Measurements from ENCODE around the gene ERH.

ERH gene

DNA sequence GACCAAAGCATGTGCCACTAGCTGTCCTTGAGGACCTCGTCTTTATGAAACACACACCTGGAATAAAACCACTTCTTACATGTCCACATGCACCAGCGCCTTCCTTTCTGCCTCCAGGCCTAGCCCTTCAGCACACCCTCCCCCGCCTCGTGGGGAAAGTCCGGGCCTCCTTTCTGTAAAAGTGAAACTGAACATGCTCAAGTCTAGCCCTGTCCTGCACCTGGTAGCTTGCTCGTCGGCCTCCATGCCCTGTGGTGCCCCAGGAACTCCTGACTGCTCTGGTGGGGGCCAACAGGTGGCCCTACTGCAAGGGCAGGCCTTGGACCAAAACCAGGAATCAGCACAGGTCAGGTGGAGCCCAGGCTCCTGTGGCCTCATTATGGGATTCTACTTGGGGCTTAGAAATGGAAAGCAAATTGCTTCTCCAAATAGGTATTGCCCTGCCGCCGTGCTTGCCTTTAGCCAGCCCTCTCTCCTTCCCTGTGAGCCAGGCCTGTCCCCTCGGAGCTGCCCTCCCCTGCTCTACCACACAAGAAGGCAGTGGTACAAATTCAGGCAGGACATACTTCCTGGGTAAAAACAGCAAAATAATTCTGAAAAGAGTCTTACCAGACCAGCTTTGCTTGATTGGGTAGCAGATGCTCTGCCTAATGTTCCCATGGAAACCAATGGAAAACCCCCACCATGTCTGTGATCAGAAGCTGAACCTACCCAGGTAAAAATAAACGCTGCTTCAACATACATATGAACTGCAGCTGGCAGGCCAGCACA, 43.5 kb downstream of the ERH start:
- Mint-ChIP-seq H3K4me3 (peak overlapping the region; percentile 70 to 78), H3K27me3 (peaks cover 17% of the 10 kb centered on the region), H3K4me1 (peaks cover 48% of the 10 kb centered on the region), H3K9me3 (no peaks in the 10 kb centered on the region), H3K27ac (peak overlapping the region; percentile 89 to 94)
- peak; percentile 66 to 72 for DNase-seq
- peak; percentile 79 for ATAC-seq

DNA sequence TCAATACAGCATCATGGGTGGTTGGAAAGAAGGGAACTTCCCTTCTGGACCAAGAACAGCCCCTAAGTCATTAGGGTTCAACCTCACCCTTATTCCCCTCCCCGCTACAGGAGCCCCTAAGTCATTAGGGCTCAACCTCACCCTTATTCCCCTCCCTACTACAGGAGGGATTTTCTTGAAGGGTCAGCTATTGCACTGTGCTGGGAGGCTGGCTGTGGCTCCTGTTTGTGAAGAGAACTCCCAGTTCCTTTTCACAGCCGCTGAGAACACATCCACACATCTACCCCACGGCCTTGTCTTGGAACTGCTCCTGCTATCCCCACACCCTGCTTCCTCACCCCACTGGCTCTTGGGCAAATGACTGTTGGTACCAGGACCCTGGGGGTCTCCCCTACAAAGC, 44.9 kb downstream of the ERH start:
- no peak for DNase-seq
- Mint-ChIP-seq H3K27ac (no peak overlapping the region), H3K4me3 (no peak overlapping the region), H3K27me3 (peaks cover 23% of the 10 kb centered on the region), H3K4me1 (peaks cover 36% of the 10 kb centered on the region), H3K9me3 (no peaks in the 10 kb centered on the region)
- no peak for ATAC-seq

DNA sequence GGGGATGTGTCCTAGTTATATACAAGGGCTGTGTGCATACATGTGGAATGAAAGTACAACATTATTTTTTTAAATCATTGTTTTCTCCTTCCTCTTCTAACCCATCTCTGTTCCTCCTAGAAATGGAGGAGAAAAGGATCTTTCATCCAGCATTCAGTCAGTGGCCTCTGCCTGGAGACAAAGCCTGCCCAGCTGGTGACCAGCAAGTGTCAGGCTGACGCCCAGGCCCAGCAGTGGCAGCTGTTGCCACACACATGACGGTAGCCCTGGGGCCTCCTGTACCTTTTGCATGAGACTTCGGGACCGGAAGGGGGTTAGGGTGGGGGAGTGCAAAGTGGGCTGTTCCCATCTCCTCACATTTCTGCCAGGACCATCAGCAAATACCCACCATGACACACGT, 46.2 kb downstream of the ERH start:
- no peak for ATAC-seq
- Mint-ChIP-seq H3K9me3 (no peaks in the 10 kb centered on the region), H3K27ac (peak overlapping the region in 1 of 2 donors; percentile 49), H3K4me1 (peaks cover 26% of the 10 kb centered on the region), H3K4me3 (no peak overlapping the region), H3K27me3 (peaks cover 27% of the 10 kb centered on the region)
- no peak for DNase-seq

DNA sequence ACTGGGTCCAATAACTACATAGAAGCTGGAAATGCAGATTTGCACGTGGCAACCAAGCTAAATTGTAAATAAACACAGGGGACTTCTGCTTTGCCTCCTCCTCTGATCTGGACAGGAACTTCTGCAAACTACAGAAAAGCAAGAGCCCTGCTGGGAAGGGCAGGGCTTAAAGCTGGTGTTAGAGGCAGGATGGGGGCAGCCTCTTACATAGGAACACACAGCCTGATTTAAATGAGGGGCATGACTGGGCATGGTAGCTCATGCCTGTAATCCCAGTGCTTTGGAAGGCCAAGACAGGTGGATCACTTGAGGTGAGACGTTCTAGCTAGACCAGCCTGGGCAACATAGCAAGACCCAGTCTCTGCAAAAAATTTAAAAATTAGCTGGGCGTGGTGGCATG, 46.7 kb downstream of the ERH start:
- Mint-ChIP-seq H3K9me3 (no peaks in the 10 kb centered on the region), H3K4me3 (no peak overlapping the region), H3K27me3 (peaks cover 28% of the 10 kb centered on the region), H3K4me1 (peaks cover 26% of the 10 kb centered on the region), H3K27ac (peak overlapping the region in 1 of 2 donors; percentile 49)
- ATAC-seq (no peak), DNase-seq (no peak)

DNA sequence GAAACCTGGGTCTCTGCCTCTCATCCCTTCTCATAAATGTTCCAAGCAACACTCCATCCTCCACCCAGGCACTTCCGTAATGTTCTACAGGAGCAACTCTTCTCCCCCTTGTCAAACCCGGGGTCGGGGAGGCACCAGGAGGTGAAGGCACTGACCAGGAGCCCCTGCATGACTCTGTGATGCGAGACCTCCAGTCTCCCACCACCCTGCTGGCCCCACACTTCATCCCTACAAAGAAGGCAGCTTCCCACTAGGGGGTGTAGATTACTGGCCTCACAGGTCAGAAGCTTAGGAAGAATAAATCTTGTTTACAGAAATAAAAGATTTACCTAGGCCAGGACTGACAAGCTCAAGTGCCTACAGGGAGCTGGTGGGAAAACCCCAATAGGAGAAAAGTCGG, 47.2 kb downstream of the ERH start:
- ATAC-seq: no peak
- no peak overlapping the region for H3K4me3 Mint-ChIP-seq
- H3K4me1 Mint-ChIP-seq: peaks cover 26% of the 10 kb centered on the region
- peaks cover 28% of the 10 kb centered on the region for H3K27me3 Mint-ChIP-seq
- H3K9me3 Mint-ChIP-seq: no peaks in the 10 kb centered on the region
- no peak for DNase-seq
- no peak overlapping the region for H3K27ac Mint-ChIP-seq

DNA sequence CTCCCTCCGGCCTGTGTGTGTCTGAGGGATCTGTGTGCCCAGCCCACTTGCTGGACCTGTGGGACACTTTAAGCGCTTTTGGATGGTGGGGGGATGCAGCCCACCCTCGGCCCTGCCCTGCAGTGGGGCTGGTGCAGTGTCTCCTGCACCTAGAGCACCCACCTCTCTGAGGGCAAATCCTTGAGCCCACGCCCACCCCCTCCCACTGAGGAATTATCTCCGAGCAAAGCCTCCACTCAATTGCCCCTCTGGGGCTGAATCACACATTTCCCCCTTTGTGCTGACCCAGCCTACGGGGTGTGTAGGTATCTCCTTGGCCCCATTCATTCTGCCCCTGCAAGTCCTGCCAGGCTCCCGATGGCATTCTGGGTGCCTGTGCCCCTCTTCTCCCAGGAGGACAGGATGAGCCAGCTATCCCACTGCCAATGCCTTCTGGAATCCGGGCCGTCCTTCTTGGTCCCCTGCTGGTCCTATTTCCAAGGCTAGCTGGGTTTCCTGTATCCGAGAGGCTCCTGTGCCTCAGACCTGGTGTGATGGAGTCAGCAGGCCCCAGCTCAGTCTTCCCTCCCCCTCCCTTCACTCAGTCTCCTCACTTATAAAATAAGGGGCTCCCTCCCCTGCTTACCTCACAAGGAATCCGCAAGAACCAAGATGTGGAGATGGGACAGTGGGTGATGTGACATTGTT, 48.9 kb downstream of the ERH start:
- ATAC-seq (no peak), DNase-seq (no peak)
- H3K4me3 Mint-ChIP-seq: no peak overlapping the region
- no peaks in the 10 kb centered on the region for H3K9me3 Mint-ChIP-seq
- H3K27ac Mint-ChIP-seq: peak overlapping the region; percentile 41 to 57
- H3K27me3 Mint-ChIP-seq: peaks cover 34% of the 10 kb centered on the region
- H3K4me1 Mint-ChIP-seq: peaks cover 12% of the 10 kb centered on the region

DNA sequence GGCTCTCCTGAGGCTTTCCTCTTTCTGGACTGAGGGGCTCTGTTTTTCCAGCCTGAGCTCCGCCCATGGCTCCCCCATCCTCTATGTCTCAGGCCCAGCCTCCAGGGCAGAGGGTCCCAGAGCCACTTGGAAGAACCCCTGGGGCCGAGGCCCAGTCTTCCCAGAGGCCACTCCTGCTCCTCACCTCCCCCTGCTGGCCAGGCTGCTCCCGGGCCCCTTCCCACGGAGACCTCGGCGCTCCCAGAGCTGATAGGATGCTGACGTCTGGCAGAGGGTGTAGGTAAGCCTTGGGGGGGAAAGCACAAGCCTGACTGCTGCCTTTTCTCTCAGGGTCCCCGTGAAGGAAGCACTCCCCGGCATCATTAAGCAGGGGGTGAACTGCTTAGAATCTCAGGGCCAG, 51.4 kb downstream of the ERH start:
- no peak for ATAC-seq
- DNase-seq: no peak
- H3K9me3 Mint-ChIP-seq: no peaks in the 10 kb centered on the region
- H3K27ac Mint-ChIP-seq: no peak overlapping the region
- H3K4me3 Mint-ChIP-seq: no peak overlapping the region
- H3K27me3 Mint-ChIP-seq: peaks cover 44% of the 10 kb centered on the region
- no peaks in the 10 kb centered on the region for H3K4me1 Mint-ChIP-seq

DNA sequence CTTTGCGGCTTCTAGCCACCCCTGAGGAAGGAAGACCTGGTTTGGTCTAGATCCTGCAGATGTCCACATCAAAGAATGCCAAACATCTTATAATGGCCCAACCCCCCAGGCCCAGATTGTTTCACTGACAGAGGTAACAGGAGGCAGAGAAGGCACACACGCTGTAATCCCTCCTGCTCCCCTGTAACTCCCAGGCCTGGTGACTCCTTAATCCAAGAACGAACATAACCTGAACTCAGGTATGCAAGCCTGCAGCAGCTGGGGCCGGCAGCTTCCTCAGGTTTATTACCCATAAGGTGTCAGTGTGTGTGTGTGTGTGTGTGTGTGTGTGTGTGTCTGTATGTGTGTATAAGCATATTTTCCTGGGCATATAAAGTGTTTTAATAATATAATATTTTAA, 52.7 kb downstream of the ERH start:
- H3K4me3 Mint-ChIP-seq: no peak overlapping the region
- no peak for ATAC-seq
- H3K9me3 Mint-ChIP-seq: no peaks in the 10 kb centered on the region
- no peak overlapping the region for H3K27ac Mint-ChIP-seq
- H3K4me1 Mint-ChIP-seq: no peaks in the 10 kb centered on the region
- DNase-seq: no peak
- H3K27me3 Mint-ChIP-seq: peaks cover 47% of the 10 kb centered on the region

DNA sequence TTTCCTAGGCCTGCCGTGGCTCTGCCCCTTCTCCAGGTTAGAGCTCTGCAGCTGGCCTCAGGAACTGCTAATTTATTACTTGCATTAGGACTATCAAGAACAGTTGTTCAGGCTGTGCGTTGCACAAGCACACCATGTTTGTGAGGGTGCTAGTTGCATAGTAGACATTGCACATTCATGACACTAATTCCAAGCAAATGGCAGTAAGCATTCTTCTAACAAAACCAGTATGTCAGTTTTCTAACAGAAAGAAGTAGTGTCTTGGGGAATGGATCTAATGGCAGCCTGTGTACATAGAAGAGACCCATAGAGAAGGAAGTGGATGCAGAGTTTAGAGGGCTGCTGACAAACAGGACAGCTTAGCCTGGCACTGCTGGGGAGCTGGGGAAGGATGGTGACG, 53.9 kb downstream of the ERH start:
- Mint-ChIP-seq H3K27me3 (peaks cover 41% of the 10 kb centered on the region), H3K4me1 (no peaks in the 10 kb centered on the region), H3K27ac (no peak overlapping the region), H3K9me3 (no peaks in the 10 kb centered on the region), H3K4me3 (no peak overlapping the region)
- DNase-seq: no peak
- ATAC-seq: no peak

DNA sequence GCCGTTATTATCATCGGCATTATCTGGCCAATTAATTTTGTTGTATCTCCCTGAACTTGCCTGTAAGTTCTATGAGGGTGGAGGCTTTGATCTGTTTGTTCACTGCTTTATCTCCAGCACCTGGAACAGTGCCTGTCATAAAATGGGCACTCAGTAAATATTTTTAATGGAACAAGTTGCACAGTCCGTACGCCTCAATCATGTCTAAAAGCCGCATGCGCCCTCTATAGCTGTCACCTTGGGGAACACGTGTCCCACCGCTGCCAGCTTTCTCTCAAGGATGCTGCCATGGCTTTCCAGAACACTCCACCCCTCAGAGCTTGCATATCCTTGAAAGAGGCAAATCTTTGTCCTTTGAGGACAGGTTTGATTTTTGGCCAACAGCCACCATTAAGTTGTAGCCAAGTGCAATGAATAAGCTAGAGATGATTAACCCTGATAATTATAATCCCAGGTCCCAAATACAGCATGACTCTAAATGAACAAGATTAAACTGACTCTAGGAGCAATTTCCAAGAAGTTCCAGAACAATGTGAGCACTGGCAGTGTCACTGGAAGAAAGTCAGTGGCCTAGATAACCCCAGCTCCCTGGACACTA, 55.1 kb downstream of the ERH start:
- Mint-ChIP-seq H3K4me1 (no peaks in the 10 kb centered on the region), H3K27me3 (peaks cover 38% of the 10 kb centered on the region), H3K4me3 (no peak overlapping the region), H3K9me3 (no peaks in the 10 kb centered on the region), H3K27ac (no peak overlapping the region)
- DNase-seq (no peak), ATAC-seq (no peak)

DNA sequence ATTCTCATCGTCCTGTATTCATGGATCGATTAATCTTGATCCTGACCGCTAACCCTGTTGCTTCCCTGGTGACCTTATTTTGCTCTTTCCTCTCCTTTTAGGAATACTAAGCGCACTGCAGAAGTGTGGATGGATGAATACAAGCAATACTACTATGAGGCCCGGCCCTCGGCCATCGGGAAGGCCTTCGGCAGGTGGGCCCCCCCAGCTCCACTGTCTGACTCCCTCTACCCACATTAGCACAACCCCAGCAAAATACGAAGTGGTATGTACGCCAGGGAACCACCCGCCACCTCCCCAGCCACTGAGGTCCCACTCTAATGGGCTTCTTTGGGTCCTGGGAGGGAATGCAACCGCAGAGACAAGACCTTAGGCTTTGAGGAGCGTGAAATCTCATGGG, 58.7 kb downstream of the ERH start:
- Mint-ChIP-seq H3K4me3 (no peak overlapping the region), H3K27ac (no peak overlapping the region), H3K9me3 (no peaks in the 10 kb centered on the region), H3K27me3 (peaks cover 35% of the 10 kb centered on the region), H3K4me1 (peaks cover 25% of the 10 kb centered on the region)
- ATAC-seq: no peak
- DNase-seq: no peak

DNA sequence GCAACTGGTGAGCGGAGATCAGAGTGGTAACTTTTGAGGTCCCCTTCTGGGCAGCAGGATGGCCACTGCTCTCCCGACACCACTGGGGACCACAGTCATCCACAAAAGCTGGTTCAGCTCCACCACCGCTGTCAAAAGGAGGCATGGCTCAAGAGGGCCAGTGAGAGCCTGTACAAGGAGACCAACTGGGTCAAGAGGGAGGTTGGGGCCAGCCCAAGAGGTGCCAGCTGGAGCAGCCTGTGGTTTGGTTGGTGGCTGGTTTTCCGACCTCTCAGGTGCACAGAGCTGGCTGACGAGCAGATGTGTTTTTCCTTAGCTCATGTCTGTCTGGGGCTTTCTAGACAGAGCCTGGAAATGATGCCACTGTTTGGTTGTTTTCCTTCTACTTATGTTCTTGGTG, 60.1 kb downstream of the ERH start:
- no peak overlapping the region for H3K4me3 Mint-ChIP-seq
- ATAC-seq: no peak
- H3K4me1 Mint-ChIP-seq: peaks cover 36% of the 10 kb centered on the region
- H3K9me3 Mint-ChIP-seq: no peaks in the 10 kb centered on the region
- H3K27ac Mint-ChIP-seq: no peak overlapping the region
- H3K27me3 Mint-ChIP-seq: peaks cover 24% of the 10 kb centered on the region
- no peak for DNase-seq

DNA sequence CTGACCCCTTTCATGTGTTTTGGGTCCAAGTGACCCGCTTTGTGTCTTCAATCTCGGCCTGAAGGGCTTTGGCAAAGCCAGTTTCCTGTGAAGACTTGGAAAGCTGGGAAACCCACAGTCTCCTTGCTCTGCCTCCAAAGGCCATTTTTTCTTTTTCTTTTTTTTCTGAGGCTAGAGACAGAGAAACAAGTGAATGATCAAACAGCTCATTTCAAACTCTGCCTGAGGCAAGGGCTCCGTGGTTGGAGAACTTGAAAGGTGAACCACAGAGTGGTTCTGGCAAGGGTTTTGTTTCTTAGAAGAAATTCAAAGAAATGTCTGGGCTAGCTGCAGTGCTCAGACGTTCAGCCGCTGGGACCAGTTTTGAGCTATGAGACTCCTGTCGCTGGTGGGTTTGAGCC, 62.7 kb downstream of the ERH start:
- Mint-ChIP-seq H3K9me3 (no peaks in the 10 kb centered on the region), H3K4me1 (peaks cover 36% of the 10 kb centered on the region), H3K27ac (peak overlapping the region in 1 of 2 donors; percentile 58), H3K4me3 (peak overlapping the region in 1 of 2 donors; percentile 39), H3K27me3 (peaks cover 12% of the 10 kb centered on the region)
- ATAC-seq: peak; percentile 71
- peak in 1 of 2 donors; percentile 24 for DNase-seq

DNA sequence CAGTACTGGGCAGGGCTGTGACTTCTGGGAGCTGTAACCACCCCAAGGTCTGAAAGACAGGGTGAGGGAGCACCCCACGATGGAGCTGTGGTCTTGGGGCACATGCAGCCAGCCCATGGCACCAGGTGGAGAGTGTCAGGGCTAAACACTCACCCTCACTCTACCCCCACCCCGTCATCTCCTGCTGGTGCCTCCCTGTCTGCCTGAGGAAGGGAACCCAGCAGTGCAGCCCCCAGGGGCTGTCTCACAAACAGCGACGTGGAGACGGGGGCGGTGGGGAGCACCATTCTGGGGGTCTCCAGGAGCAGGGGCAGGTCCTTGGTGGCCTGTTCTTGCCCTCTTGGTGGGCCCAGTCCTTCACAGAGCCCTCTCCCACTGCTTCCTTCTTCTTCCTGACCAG, 63.5 kb downstream of the ERH start:
- ATAC-seq: no peak
- Mint-ChIP-seq H3K27ac (no peak overlapping the region), H3K4me3 (peak overlapping the region in 1 of 2 donors; percentile 21), H3K27me3 (peaks cover 12% of the 10 kb centered on the region), H3K9me3 (no peaks in the 10 kb centered on the region), H3K4me1 (peaks cover 36% of the 10 kb centered on the region)
- DNase-seq: no peak

DNA sequence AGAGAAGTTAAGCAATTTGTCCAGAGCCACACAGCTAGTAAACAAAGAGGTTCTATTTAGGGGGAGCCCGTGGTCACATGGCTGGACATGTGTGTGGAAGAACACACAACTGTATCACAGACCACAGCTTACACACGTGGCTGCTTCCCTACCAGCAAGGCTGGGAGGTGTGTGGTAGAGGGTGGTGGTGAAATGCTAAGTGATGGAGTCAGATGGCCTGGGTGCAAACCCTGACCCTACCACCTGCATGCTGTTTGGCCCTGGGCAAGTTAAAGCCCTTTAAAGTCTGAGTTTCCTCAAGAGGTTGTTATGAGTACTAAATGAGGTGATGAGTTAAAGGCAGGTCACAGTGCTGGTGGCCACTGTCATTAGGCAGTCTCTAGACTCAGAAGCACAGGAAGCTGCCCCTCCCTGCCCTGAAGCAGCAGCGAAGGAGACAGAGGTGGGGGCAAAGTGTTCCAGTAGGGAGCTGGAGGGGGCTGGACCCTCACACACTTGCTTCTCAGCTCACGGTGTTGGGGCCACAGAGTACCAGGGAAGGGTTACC, 64.2 kb downstream of the ERH start:
- peak; percentile 70 for ATAC-seq
- Mint-ChIP-seq H3K27me3 (peaks cover 12% of the 10 kb centered on the region), H3K27ac (no peak overlapping the region), H3K9me3 (no peaks in the 10 kb centered on the region), H3K4me1 (peaks cover 36% of the 10 kb centered on the region), H3K4me3 (no peak overlapping the region)
- no peak for DNase-seq

Measured in stimulated activated naive CD8-positive, alpha-beta T cell treated with anti-CD3 and anti-CD28 coated beads, Interleukin-15, amount 100 ng/mL, for 72 hours (primary cell).